WERI-Rb-1 (cell line): Measurements from ENCODE around the gene KCND2.
"Not testable (repeated sequence)": the region's sequence is repeated elsewhere in the genome, so short reads cannot be mapped to it uniquely, and the experiment has no call there.

ENCODE experiments used
- DNase-seq: peaks from one replicate; pipeline ENCODE4 v3.0.0-alpha.2; 2020
- H3K27ac ChIP-seq: fragments of 250-450 bp; sonication (Bioruptor Pico); 2 replicates; pipeline ENCODE4 v1.5.1; 2020; ENCODE audit warnings: mild to moderate bottlenecking, moderate library complexity
- H3K27me3 ChIP-seq: fragments of 250-450 bp; sonication (Bioruptor Pico); 2 replicates; pipeline ENCODE4 v1.5.1; 2021; ENCODE audit warnings: mild to moderate bottlenecking, low read depth, moderate library complexity; ENCODE audit not compliant: insufficient read depth, severe bottlenecking
- H3K36me3 ChIP-seq: fragments of 250-450 bp; sonication (Bioruptor Pico); 2 replicates; pipeline ENCODE4 v1.5.1; 2020; ENCODE audit warnings: mild to moderate bottlenecking, moderate library complexity
- H3K4me3 ChIP-seq: 2 replicates; pipeline ENCODE4 v1.5.1; 2011; ENCODE audit warnings: low read depth, mild to moderate bottlenecking, control low read depth, low read length
- H3K9me3 ChIP-seq: fragments of 250-450 bp; sonication (Bioruptor Pico); 2 replicates; pipeline ENCODE4 v1.5.1; 2021; ENCODE audit warnings: mild to moderate bottlenecking, moderate library complexity; ENCODE audit not compliant: severe bottlenecking
- TF ChIP-seq, protein P1 (sequence below): IDR thresholded peaks from 2 replicates; pipeline ENCODE4 v1.5.1; 2011; ENCODE audit warnings: low read depth, mild to moderate bottlenecking, control low read depth, inconsistent platforms, low read length

KCND2 gene

DNA sequence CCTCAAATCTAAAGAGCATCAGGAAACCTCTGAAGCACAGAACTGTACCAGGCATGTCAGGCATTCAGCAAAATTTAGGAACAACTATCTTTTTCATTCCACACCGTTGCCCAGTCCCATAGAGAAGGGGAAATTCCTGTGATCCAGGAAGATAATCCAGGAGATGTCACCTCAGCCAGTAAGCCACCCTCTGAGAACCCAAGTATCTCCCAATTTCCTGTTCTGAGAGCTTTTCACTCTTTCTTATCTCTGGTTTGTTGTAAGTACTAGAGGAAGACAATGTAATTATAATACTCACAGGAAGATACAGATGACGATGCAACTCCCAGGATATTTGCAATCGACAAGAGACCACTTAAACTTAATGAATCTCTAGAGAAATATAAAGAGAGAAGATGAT is 487.9 kb downstream of the KCND2 start:
- H3K27ac ChIP-seq, result no peak overlapping the region
- no peaks in the 10 kb centered on the region for H3K9me3 ChIP-seq
- no peak for DNase-seq
- no peaks in the 10 kb centered on the region for H3K27me3 ChIP-seq
- H3K4me3 ChIP-seq, result no peak overlapping the region
- no peaks in the 10 kb centered on the region for H3K36me3 ChIP-seq
- TF ChIP-seq, protein P1, sequence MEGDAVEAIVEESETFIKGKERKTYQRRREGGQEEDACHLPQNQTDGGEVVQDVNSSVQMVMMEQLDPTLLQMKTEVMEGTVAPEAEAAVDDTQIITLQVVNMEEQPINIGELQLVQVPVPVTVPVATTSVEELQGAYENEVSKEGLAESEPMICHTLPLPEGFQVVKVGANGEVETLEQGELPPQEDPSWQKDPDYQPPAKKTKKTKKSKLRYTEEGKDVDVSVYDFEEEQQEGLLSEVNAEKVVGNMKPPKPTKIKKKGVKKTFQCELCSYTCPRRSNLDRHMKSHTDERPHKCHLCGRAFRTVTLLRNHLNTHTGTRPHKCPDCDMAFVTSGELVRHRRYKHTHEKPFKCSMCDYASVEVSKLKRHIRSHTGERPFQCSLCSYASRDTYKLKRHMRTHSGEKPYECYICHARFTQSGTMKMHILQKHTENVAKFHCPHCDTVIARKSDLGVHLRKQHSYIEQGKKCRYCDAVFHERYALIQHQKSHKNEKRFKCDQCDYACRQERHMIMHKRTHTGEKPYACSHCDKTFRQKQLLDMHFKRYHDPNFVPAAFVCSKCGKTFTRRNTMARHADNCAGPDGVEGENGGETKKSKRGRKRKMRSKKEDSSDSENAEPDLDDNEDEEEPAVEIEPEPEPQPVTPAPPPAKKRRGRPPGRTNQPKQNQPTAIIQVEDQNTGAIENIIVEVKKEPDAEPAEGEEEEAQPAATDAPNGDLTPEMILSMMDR, result no peak

DNA sequence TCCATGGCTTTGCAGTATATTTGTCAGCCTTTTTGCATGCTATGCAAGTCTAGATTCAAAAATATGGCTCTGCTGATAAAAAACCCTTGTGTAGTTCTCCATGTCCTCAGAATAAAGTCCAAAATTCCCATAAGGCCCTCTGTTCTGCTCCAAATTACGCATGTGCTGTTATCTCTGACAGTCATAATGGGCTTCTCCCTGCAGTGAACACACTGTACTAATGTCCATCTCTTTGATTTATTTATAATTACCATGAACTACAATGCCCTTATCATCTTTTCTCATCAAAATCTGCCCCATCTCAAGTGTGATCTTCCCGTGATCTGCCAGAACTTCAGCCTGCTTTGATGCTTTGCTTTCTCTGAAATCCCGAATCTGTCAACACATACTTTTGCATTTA is 497.2 kb downstream of the KCND2 start:
- Histone ChIP-seq H3K36me3 (no peaks in the 10 kb centered on the region), H3K27me3 (no peaks in the 10 kb centered on the region)
- no peak for DNase-seq

DNA sequence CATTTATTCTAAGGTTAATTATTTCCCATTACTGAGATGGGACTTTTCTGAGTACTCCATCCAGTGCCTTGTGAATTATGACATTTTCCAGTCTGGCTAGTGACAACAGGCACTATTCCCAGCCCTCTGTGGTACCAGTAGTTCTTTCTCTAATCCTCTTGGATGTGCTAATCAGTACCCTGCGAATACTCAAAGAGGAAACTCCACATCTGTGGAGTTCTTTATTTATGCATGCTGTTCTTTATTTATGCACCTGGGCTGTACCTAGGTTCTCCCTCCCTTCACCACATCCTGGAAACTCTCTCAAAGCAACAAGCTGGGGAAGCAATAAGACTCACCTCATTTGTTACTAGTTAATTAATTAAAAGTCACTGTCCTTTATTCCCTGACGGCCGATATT is 501.5 kb downstream of the KCND2 start:
- TF ChIP-seq, protein P1, result no peak
- DNase-seq, result no peak
- H3K27ac ChIP-seq, result no peak overlapping the region

More for the DNA sequence above, 497.2 kb downstream of the KCND2 start:
- Histone ChIP-seq H3K27ac (no peak overlapping the region), H3K9me3 (no peaks in the 10 kb centered on the region), H3K4me3 (no peak overlapping the region)
- TF ChIP-seq, protein P1, result no peak

DNA sequence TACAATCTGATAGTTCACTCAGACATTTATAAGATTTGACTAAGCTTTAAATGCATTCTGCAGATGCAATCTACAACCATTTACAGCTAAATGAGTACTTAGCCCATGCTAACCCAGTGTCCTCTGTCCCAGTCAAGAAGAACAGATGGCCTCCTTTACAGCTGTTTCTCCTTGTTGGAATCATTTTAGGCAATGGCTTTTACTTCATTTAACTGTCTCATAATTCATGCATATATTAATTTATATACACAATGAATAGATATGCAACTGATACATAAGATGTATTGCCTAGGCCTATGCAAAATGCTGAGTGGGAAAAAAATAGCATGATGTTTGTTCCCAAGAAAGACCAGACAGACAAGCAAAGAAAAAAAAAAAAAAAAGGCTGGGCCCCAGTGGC is 502.8 kb downstream of the KCND2 start:
- Histone ChIP-seq H3K9me3 (no peaks in the 10 kb centered on the region), H3K36me3 (no peaks in the 10 kb centered on the region), H3K27me3 (no peaks in the 10 kb centered on the region), H3K4me3 (no peak overlapping the region), H3K27ac (no peak overlapping the region)
- TF ChIP-seq, protein P1, result no peak
- no peak for DNase-seq

More for the DNA sequence above, 501.5 kb downstream of the KCND2 start:
- no peaks in the 10 kb centered on the region for H3K36me3 ChIP-seq
- no peak overlapping the region for H3K4me3 ChIP-seq
- no peaks in the 10 kb centered on the region for H3K27me3 ChIP-seq
- no peaks in the 10 kb centered on the region for H3K9me3 ChIP-seq

DNA sequence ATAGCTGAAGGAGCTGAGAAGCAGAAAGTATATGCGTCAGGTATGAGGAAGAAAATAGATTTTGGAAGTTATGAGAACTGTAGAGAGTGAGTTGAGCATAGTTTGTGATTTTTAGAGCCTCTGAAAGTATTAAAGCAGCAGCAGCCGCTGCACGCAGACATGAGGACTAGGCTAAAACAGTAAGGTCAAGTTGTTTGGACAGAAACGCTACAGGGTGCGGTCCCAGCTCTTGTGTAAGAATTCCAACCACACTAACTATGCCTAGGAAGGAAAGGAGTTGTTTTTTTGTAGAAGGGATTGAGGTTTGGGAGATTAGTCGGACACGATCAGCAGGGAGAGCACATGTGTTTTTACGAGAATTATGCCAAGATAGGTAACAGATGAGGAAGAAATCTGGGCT is 506.1 kb downstream of the KCND2 start:
- not testable (repeated sequence) for DNase-seq, H3K4me3 ChIP-seq, H3K27me3 ChIP-seq

DNA sequence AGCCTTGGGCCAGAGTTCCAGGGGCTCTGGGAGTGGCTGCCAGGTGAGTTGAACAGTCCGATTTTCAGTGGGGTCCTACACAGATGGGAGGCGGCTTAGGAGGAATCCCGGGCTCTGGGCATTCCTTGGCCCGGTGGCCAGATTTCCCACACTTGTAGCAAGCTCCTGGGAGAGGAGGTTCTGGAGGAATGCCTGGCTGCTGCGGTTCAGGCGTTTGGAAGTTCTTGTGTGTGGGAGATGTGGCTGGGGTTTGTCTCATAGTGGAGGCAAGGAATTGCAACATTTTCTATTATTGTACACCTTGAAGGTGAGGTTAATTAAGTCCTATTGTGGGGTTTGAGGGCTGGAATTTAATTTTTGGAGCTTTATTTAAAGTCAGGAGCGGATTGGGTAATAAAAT is 507.5 kb downstream of the KCND2 start:
- not testable (repeated sequence) for H3K36me3 ChIP-seq, H3K27ac ChIP-seq, H3K27me3 ChIP-seq, DNase-seq, H3K4me3 ChIP-seq, H3K9me3 ChIP-seq

More for the DNA sequence above, 506.1 kb downstream of the KCND2 start:
- not testable (repeated sequence) for H3K36me3 ChIP-seq, H3K9me3 ChIP-seq, H3K27ac ChIP-seq

DNA sequence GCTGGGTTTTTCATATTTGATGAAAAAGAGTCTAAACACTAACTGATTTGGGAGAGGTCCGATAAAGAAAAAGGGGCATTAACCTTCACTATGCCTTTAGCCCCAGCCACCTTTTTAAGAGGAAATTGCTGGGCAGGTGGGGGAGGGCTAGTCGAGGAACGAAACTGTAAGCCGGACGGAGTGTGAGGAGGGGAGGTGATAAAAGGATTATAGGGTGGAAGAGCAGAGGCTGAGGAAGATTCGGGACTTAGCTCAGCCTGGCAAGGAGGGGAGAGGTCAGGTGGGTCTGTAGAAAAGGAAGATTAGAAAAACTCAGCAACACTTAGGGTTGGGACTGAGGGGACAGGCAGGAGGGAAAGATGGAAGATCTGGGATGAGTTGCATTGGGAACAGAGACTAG is 508.0 kb downstream of the KCND2 start:
- H3K27ac ChIP-seq, result no peak overlapping the region
- TF ChIP-seq, protein P1, result no peak
- no peaks in the 10 kb centered on the region for H3K36me3 ChIP-seq
- no peaks in the 10 kb centered on the region for H3K9me3 ChIP-seq
- no peaks in the 10 kb centered on the region for H3K27me3 ChIP-seq
- H3K4me3 ChIP-seq, result no peak overlapping the region
- no peak for DNase-seq

GRCh38 chr7:120781924-120782323 is 508.9 kb downstream of the KCND2 start:
- not testable (repeated sequence) for H3K27me3 ChIP-seq, H3K36me3 ChIP-seq, H3K9me3 ChIP-seq, DNase-seq, H3K4me3 ChIP-seq, H3K27ac ChIP-seq
